Stimulated activated CD8-positive, alpha-beta memory T cell treated with anti-CD3 and anti-CD28 coated beads, Interleukin-4, amount 100 ng/mL, for 24 hours (primary cell): ENCODE measurements around the gene SLC4A5.
A peak's percentile ranks its signal among the peaks of the same experiment; 100 is the strongest.

Source experiments
- DNase-seq: peaks from one replicate; pipeline ENCODE4 v3.0.0-alpha.2; 2020; ENCODE audit warnings: low read depth

The SLC4A5 gene

GRCh38 chr2:74343316-74343715 is at the start of gene SLC4A5:
Gene SLC4A5, minus strand, starts transcription at chr2:74343416. Its CDS starts 28,393 bp downstream, at chr2:74315023.
- DNase-seq: no peak

GRCh38 chr2:74392449-74392743 is 49.2 kb upstream of the SLC4A5 start:
- no peak for DNase-seq

GRCh38 chr2:74391580-74392448 is 48.6 kb upstream of the SLC4A5 start:
- peak; percentile 90 for DNase-seq

DNA sequence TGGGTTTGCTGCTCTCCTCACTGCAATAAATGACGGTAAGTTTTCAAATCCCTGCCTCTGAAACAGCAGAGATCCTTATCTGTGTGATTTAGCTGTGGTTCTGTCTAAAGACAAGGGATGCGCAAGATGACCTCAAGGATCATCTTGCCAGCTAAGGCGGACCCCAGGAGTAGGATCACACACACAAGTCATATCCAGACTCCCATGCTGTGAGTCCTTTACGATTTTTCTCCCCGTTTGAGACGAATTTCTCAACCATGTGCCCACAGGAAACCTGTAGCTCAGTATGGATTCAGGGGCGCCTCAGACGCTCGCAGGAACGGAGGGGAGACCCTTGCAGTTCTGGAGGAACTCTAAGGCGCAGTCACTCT is 48.0 kb upstream of the SLC4A5 start:
- no peak for DNase-seq

DNA sequence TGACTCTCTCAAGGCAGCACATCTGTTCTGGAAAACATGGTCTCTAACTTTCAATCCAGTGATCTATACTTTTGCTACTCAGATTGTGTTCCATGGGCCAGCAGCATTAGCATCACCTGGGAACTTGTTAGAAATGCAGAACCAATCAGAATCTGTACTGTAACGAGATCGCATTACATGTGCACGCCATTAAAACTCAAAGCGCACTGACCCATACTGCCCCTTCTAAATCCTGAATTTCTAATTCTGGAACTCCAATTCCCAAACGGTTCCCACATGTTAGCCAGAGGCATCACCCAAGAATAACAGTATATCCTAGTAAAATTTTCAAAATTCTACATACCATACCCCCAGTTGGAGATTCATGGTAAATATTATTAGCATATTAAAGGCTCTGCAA is 47.4 kb upstream of the SLC4A5 start:
- no peak for DNase-seq

GRCh38 chr2:74387346-74387745 is 44.1 kb upstream of the SLC4A5 start:
- no peak for DNase-seq

- DNase-seq: no peak
Measured at GRCh38 chr2:74385396-74385795, 42.2 kb upstream of the SLC4A5 start.

GRCh38 chr2:74384051-74384450 is 40.8 kb upstream of the SLC4A5 start:
- no peak for DNase-seq

DNA sequence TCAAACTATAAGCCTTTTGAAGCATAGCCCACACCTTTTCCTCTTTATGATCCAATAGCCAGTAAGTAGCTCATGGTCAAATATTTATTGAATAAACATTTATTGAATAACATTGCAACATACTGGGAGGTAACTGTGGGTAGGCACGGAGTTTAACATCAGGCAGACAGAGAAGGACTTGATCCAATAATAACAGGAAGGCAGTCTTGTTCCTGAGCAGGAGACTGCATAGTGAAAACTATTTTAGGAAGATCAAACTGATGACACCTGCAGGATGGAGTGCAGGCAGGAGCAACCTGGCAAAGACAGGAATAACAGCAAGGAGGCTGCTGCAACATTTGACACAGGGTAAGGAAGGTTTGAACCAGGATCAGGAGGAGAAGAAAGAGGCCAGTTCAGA is 40.0 kb upstream of the SLC4A5 start:
- DNase-seq: no peak

GRCh38 chr2:74381751-74382150 is 38.5 kb upstream of the SLC4A5 start:
- no peak for DNase-seq

DNA sequence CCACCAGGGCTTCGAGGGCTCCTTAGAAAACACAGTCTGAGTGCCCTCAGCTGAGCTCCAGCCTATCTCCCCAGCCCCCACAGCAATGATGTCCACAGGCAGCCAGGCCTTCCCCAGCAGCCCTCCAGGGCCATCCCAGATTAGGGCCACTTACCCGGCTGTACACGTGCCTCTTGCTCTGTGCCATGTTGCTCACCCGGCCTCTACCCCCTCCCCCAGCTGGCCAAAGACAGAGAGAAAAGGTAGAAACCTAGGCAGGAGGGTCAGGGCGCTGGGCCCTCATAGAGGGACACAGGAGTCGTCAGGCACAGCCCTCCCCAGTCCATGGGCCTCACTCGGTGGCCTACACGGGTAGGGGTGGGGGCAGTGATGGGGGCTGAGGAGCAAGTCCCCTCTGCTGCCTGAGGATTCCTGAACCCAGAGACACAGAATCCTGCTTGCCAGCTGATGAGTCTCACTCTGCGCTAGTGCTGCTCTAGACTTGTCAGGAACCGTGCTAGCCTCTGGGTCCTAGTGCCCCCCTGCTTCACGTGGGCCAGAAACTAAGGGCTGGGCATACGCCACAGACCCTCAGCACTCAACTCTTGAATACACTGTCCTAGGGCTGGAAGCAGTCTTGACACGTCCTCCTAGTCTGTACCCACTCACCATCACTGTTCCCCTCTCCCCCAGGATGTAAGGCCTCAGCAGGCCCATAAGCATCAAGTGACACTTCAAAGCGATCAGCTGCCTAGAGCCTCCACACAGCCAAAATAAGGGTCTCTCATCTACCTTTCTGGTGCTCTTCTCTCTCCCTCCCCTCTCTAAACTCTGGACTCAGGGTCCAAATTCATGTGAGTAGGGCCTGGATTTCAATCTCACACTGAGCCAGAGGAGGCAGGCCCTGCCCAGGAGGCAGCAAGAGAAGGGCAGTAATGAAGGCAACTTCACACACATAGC is 36.9 kb upstream of the SLC4A5 start, which contains the start of gene DCTN1:
Gene DCTN1 (minus strand): TSS at position 461 of the 939 bp plus-strand sequence. CDS start 274 bp downstream, at position 187.
- no peak for DNase-seq

DNA sequence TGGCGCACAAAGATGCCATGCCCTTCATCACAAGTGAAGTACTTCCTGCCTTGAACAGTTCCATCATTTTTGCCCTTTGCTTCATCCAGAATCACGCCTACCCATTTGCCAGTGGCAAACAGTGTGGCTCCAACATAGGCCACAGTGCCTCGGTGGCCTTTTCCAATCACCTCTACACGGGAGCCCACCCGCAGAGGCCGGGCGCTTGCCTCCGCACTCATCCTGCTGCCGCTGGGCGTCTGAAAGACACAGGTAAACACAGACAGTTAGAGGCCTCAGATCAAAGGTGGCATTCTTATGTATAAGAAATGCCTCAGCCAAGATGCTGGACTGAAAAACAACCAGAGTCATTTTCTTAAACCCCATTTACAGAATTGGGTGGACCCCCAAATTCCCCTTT is 34.8 kb upstream of the SLC4A5 start:
- no peak for DNase-seq

DNA sequence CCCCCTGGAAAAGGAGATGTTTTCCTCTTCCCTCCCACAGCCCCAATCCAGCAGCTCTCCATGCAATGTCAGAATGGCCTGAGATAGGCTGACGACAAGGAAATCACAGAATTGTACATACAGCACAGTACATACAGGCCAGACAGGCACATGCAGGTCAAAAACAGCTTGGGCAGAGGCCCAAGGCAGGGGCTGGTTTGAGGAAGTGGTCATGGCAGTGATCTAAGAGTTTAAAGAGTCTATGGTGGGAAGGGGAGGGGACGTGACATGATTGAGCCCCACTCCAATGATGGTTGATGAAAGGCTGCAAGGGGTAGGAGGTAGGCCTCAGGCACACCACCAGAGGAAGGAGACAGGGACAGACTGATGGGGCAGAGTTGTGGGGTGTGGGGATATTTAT is 32.6 kb upstream of the SLC4A5 start:
- no peak for DNase-seq

DNA sequence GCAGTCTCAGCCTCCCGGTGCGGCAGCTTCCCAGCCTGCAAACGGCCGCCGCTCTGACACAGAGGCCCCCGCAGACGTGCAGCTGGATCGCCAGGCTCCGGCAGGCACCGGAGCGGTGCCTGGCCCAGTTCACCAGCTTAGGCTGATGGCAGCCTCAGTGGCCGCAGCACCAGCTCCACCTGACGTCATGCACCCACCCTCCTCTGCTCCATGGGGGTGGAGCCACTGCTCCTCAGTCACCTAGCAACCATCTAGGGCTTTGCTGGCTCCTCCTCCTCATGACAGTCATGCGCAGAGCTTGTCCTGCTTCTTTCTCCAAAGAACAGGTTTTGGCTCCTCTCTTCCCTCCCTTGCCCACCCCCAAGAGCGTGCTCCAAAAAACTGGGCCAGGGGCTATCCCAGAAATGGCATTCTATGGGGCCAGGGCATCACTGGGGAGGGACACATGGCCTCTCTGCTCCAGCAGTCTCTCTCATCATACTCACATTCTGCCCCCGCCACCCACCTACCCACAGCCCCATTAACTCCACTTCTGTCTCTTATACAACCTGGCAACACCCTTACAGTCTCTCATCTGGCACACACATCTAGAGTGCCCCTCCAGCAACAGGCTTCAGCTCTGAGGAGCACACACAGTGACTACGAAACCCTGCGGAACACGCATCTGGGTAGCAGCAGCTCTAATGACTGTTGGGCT is 31.4 kb upstream of the SLC4A5 start:
- DNase-seq: no peak

DNA sequence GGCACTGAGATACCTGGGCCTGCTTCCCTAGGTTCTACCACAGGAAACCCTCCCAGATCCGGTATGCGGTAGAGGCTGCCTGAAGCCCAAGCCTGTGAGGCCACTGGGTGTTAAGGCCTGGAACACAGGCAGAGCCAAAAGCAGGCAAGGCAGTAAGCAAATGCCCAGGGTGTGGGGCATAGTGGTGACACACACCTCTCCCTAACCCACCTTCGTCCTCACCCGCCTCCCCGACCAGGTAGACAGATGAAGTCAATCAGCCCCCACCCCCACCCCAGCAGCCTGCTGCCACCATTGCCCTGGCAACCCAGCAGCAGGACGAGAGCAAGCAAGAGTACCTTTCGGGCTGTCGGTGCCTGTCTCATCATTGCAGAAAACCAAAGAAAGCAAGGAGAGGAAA is 30.8 kb upstream of the SLC4A5 start:
- no peak for DNase-seq

DNA sequence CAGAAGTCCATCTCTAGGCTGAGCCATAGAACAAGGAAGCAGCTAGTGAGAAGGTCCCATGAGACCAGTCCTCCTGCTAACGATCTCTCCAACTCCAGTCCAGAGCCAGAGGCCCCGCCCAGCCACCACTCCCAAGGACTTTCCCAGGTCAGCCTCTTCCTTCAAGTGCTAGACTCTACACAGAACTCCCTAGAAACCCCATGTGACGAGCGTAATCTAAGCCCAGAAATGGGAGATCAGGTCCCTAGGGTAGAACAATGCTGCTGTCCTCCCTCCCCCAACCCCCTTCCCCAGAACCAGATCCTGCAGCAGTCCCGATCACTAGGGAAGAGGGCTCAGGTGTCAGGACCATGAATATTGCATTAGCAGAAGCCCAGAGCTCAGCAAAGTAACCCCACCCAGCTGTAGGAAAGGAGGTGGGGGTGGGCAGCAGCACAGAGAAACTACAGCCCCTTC is 30.0 kb upstream of the SLC4A5 start:
- DNase-seq: no peak

GRCh38 chr2:74372674-74373073 is 29.5 kb upstream of the SLC4A5 start:
- DNase-seq: no peak

- no peak for DNase-seq
Measured at GRCh38 chr2:74371421-74371820, 28.2 kb upstream of the SLC4A5 start.

DNA sequence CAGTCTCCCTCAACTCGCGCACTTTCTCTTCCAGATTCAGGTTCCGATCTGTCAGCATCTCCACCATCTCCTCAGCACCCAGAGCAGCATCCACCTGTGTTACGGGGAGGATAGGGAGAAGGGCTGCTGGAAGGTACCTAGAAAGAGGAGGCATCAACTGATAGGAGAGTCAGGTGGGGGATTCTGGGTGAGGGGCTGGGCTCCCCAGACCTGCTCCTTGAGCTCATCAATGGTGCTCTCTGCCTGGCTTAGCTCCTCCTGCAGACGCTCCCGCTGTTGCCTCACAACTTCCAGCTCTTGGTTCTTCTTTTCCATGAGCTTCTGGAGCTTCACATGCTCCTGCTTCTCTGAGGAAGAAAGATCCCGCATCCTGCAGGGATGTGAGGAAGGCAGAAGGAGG is 26.8 kb upstream of the SLC4A5 start:
- DNase-seq: no peak

- DNase-seq: no peak
Measured at GRCh38 chr2:74368499-74368898, 25.3 kb upstream of the SLC4A5 start.

- DNase-seq: no peak
Measured at GRCh38 chr2:74367789-74368188, 24.6 kb upstream of the SLC4A5 start.

GRCh38 chr2:74366036-74366435 is 22.8 kb upstream of the SLC4A5 start:
- DNase-seq: no peak
